Measurements from ENCODE around the gene TUBA3E. TPM values are rescaled to one million over a fixed set of nuclear protein-coding genes. Genes with fewer than 3 reads are reported as not detected.
"Not testable (repeated sequence)": the region's sequence is repeated elsewhere in the genome, so short reads cannot be mapped to it uniquely, and the experiment has no call there.

Gene TUBA3E
- total and polyA plus RNA-seq, 11 donors = 2.8 to 325 (median 69.5) TPM

DNA sequence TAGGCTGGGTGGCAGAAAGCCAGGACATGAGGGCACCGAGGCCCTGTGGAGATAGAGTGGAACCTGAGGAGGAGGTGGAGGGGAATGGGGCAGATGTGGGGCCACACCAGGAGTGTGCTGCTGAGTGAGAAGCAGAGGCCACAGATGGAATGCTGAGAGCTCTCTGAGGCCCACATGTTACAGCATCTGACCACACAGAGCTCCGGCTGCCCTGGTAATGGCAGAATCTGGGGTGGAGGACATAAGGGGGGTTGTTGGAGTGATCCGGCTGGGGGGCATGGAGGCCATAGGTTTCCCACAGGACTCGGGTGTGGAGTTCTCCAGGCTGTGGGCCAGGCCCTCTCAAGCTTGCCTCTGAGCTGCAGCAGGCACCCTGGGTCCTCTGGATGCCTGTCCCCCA lies 12.3 kb downstream of the TUBA3E start:
- intact Hi-C loops (cut with DNase I) = loop anchor here in 2 of 10 donors (5.0 to 10.0 kb wide), 3 partner anchors 149 to 1301 kb away; no protein-coding TSS in a partner anchor
- DNase-seq = no peak
- no peak for TF ChIP-seq POLR2A (IDR thresholded peaks at IDR 0.05)
- TF ChIP-seq, protein P1, sequence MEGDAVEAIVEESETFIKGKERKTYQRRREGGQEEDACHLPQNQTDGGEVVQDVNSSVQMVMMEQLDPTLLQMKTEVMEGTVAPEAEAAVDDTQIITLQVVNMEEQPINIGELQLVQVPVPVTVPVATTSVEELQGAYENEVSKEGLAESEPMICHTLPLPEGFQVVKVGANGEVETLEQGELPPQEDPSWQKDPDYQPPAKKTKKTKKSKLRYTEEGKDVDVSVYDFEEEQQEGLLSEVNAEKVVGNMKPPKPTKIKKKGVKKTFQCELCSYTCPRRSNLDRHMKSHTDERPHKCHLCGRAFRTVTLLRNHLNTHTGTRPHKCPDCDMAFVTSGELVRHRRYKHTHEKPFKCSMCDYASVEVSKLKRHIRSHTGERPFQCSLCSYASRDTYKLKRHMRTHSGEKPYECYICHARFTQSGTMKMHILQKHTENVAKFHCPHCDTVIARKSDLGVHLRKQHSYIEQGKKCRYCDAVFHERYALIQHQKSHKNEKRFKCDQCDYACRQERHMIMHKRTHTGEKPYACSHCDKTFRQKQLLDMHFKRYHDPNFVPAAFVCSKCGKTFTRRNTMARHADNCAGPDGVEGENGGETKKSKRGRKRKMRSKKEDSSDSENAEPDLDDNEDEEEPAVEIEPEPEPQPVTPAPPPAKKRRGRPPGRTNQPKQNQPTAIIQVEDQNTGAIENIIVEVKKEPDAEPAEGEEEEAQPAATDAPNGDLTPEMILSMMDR (IDR thresholded peaks at IDR 0.05) = no peak

DNA sequence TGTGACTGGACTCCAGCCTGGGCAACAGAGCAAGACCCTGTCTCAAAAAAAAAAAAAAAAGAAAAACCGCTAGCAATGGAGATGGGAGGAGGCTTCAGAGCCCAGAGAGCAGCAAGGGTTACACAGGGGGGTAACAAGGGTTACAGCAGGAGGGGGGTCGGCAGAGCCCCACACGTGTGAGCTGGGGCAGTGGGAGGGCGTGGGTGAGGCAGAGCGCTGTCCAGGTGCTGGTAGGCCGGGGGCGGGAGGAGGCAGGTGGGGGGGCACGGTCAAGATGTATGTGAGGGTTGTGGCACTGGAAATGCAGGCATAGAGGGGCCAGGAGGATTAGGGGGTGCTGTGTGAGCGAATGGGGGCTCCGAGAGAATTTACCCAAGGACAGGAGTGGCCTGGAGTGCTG lies 12.8 kb downstream of the TUBA3E start:
- WGBS, 4 donors = 79 to 86% (median 83%) methylated on average over 8 to 10 of the region's 10 CpGs
- TF ChIP-seq, protein P1 (IDR thresholded peaks at IDR 0.05) = no peak
- TF ChIP-seq POLR2A (IDR thresholded peaks at IDR 0.05) = no peak
- Histone ChIP-seq H3K9me3 (no peaks in the 10 kb centered on the region), H3K4me3 (no peak overlapping the region), H3K27ac (peak overlapping the region in 1 of 12 donors; percentile 41), H3K36me3 (peaks cover 0 to 4% (median 0%) of the 10 kb centered on the region in 9 donors), H3K27me3 (no peaks in the 10 kb centered on the region), H3K4me1 (peaks cover 2 to 27% (median 16%) of the 10 kb centered on the region in 12 donors)
- DNase-seq (no peak), ATAC-seq (no peak)
- intact Hi-C loops (cut with DNase I) = loop anchor here in 2 of 10 donors (5.0 to 10.0 kb wide), 3 partner anchors 149 to 1302 kb away; no protein-coding TSS in a partner anchor

More for the DNA sequence above, 12.3 kb downstream of the TUBA3E start:
- Histone ChIP-seq H3K36me3 (peaks cover 0 to 5% (median under 1%) of the 10 kb centered on the region in 9 donors), H3K27me3 (no peaks in the 10 kb centered on the region), H3K9me3 (no peaks in the 10 kb centered on the region), H3K27ac (peak overlapping the region in 1 of 12 donors; percentile 41), H3K4me1 (peaks cover 0 to 22% (median 11%) of the 10 kb centered on the region in 12 donors), H3K4me3 (no peak overlapping the region)
- no peak for ATAC-seq
- WGBS, 4 donors = 56 to 72% (median 64%) methylated on average over 4 of the region's 4 CpGs

DNA sequence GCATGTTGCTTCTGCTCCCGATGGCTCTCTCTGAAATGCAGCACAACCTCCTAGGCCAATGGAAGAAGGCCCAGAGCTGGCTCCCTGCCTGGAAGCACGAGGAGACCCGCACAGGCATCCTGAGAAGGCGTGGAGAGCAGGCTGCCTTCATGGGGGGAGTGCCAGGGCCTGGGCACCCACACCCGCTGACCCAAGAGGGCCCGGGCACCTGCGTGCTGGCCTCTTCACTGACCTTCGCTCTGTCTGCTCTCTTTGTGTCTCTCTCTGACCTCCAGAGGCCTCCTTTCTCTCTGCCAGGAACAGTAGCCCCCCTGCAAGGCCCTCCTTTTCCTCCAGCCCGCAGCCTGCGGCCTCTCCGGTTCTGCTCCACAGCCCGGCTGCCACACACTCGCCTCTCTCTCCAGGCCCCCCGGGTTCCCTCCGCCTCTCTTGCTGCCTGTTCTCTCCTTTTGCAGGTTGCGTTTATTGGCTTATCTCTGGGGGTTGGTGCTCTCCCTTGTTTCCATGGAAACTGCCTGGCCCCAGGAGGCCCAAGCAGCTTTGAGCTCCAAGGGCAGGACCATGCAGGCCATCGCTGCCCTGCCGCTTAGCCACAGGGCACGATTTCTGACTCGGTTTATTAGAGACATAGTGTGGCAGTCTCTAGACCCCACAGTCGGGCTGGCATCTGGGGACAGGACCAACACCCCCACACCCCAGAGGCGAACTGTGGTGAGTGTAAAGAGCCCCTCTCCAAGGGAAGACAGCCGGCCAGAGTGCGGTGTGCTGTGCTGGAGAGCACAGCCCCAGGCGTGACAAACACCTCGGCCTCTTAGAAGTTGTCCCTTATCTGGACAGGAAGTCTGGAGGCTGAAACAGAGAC lies 14.5 kb downstream of the TUBA3E start:
- DNase-seq (peak in 4 of 5 donors; percentile 42 to 74 (median 54)), ATAC-seq (no peak)
- Histone ChIP-seq H3K27ac (peak overlapping the region in 9 of 12 donors; percentile 48 to 98 (median 96)), H3K36me3 (peaks cover 0 to 6% (median 0%) of the 10 kb centered on the region in 9 donors), H3K27me3 (no peaks in the 10 kb centered on the region), H3K4me1 (peaks cover 6 to 31% (median 20%) of the 10 kb centered on the region in 12 donors), H3K4me3 (peak overlapping the region in 6 of 12 donors; percentile 85 to 99 (median 94)), H3K9me3 (no peaks in the 10 kb centered on the region)
- no peak for TF ChIP-seq POLR2A (IDR thresholded peaks at IDR 0.05)
- TF ChIP-seq, protein P1 (IDR thresholded peaks at IDR 0.05) = no peak
- intact Hi-C loops (cut with DNase I) = loop anchor here in 7 of 10 donors (5.0 to 10.0 kb wide), 3 partner anchors 149 to 159 kb away; partner anchors contain the start of gene IMP4 (in 1 of the 7)
- 54 to 62% (median 58%) methylated on average over 22 to 26 of the region's 26 CpGs for WGBS, 4 donors

DNA sequence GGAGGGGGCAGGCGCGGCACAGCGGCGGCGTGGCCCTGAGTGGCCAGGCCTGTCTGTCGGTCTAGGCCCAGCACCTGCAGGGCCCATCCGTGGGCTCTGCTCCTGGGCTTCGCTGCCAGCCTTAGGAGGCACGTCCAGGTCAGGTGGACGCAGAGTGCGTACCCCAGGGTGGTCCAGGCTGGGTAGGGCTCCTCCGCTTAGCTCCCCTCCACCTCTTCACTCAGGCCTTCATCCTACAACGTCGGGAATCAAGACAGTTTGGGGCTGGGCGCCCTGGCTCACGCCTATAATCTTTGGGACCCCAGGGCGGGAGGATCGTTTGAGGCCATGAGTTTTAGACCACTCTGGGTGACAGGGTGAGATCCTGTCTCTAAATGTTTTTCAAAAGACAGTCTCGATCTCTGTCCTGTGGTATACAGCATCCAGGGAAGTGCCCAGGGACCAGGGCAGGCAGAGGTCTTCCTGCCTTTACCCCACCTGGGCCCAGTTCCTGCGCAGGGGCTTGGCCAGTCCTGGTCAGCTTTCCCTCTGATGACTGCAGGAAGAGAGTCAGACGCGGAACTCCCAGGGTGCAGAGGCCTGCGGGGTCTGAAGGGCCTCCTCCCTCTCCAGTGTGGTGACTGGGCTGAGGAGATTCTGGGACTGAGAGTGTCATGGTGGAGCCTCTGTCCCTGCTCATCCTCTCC lies 15.3 kb downstream of the TUBA3E start:
- not testable (repeated sequence) for DNase-seq, H3K36me3 ChIP-seq, H3K27me3 ChIP-seq, H3K9me3 ChIP-seq
- Histone ChIP-seq H3K4me1 (peaks cover 6 to 31% (median 20%) of the 10 kb centered on the region in 12 donors), H3K4me3 (peak overlapping the region; percentile 59 to 100 (median 88)), H3K27ac (peak overlapping the region; percentile 23 to 98 (median 94))
- ATAC-seq = peak in 2 of 4 donors; percentile 22 to 45
- WGBS, 4 donors = 34 to 49% (median 35%) methylated on average over 7 to 23 of the region's 23 CpGs
- intact Hi-C loops (cut with DNase I) = loop anchor here in 7 of 10 donors (5.0 to 10.0 kb wide), 3 partner anchors 149 to 159 kb away; partner anchors contain the start of gene IMP4 (in 1 of the 7)
